ENCODE data around the gene ZNF420.

Gene ZNF420

GRCh38 chr19:37160153-37160552 is 81.9 kb downstream of the ZNF420 start:
- no peak for DNase-seq

- no peak for DNase-seq
Measured at GRCh38 chr19:37165635-37166034, 87.4 kb downstream of the ZNF420 start.

DNA sequence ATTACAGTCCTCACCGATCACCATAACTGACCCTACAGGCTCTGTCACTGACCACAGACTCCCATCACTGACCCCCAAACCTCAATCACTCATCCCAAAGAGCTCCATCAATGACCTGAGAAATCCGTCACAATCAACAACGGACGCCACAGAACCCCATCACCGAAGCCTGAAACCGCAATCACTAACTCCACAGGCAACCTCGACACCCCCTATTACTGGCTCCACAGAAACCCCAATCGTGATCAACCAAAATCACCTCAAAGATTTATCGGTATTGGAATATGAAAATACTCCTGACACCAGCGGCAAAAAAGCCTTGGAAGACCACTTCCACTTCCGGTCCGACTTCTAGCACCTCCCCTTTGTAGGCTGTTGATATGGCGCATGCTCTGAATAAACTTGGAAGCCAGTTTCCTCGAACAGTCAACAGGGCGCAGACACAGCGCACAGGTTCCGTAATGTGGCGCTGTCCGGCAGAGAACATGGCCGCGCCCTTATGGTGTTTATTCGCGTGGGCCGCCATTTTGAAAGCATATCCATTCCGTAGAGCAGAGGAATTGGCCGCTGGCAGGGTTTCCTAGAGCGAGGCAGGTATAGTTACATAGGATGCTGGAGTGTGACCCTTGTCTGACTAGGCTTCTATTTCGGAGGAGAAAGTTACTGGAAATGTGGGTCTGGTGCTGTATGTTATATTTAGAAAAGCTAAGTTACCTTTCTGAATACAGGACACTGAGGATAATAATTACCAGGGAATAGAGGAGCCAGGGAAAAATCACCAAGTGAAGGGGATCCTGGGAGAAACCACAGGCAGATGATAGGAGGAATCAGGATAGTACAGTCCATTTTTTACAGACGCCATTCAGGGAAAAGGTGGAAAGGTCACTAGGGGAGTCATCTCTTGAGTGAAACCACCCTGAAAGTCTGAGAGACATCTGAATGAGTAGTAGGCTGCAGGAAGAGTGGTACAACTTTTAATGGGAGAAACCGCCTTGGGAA is 94.4 kb downstream of the ZNF420 start, which contains the start of gene ZNF585A:
ZNF585A (minus strand) TSS at position 328 of the 999 bp plus-strand sequence. CDS start 2,785 bp downstream, outside the sequence.
- DNase-seq = peak; percentile 97

Data from fibroblast of skin of back (primary cell).